Nephron progenitor cell (in vitro differentiated cells): ENCODE measurements around the gene PRKAG2.
A peak's percentile ranks its signal among the peaks of the same experiment; 100 is the strongest.

Experiments
- DNase-seq: peaks from one replicate; pipeline ENCODE4 v3.0.0; 2021
- H3K27ac Mint-ChIP-seq: 2 replicates; pipeline ENCODE4 v1.8.0; 2021; ENCODE audit warnings: mild to moderate bottlenecking, moderate library complexity, mixed read lengths
- H3K27me3 Mint-ChIP-seq: 2 replicates; pipeline ENCODE4 v1.8.0; 2021; ENCODE audit warnings: mild to moderate bottlenecking, low read depth, mixed read lengths; ENCODE audit not compliant: poor library complexity
- H3K36me3 Mint-ChIP-seq: 2 replicates; pipeline ENCODE4 v1.8.0; 2021; ENCODE audit warnings: low read depth, mixed read lengths
- H3K4me1 Mint-ChIP-seq: 2 replicates; pipeline ENCODE4 v1.8.0; 2021; ENCODE audit warnings: mixed read lengths
- H3K4me3 Mint-ChIP-seq: 2 replicates; pipeline ENCODE4 v1.8.0; 2021; ENCODE audit warnings: mild to moderate bottlenecking, moderate library complexity, mixed read lengths
- H3K9me3 Mint-ChIP-seq: 2 replicates; pipeline ENCODE4 v1.8.0; 2021; ENCODE audit warnings: mild to moderate bottlenecking, moderate library complexity, mixed read lengths
- TF ChIP-seq, protein P1 (sequence below): fragments of 200-600 bp; sonication (generic); IDR thresholded peaks from 2 replicates; pipeline ENCODE4 v1.5.0; 2021; ENCODE audit warnings: antibody characterized with exemption

Gene PRKAG2

DNA sequence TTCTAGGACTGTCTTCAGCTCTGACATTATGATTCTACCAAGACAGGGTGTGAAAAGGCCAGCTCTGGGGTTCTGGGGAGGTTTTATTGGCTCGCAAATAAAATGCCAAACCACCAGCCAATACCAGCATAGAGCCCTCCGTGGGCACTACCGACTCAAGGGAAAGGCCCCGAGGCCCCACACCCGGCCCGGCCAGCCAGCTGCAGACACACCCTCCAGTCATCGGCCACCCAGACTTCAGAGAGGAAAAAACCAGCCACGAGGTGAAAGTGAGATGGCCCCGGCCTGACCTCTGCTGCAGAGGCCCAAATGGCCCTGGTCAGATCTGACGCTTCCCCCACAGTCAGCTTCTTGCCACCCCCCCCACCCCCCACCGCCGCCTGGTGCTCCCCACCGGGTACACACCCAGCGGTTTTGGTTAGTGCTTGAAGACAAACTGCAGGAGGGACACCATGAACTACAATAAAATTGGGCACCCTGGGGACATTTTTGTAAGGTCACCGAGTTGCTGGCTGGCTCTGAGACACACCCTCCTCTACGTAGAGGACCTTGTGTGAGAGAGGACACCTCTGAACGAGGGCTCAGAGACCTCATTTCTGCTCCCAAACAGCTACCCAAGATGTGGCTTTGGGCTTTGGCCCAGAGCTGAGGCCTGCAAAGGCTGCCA, 79.9 kb downstream of the PRKAG2 start:
- TF ChIP-seq, protein P1, sequence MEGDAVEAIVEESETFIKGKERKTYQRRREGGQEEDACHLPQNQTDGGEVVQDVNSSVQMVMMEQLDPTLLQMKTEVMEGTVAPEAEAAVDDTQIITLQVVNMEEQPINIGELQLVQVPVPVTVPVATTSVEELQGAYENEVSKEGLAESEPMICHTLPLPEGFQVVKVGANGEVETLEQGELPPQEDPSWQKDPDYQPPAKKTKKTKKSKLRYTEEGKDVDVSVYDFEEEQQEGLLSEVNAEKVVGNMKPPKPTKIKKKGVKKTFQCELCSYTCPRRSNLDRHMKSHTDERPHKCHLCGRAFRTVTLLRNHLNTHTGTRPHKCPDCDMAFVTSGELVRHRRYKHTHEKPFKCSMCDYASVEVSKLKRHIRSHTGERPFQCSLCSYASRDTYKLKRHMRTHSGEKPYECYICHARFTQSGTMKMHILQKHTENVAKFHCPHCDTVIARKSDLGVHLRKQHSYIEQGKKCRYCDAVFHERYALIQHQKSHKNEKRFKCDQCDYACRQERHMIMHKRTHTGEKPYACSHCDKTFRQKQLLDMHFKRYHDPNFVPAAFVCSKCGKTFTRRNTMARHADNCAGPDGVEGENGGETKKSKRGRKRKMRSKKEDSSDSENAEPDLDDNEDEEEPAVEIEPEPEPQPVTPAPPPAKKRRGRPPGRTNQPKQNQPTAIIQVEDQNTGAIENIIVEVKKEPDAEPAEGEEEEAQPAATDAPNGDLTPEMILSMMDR: no peak
- Mint-ChIP-seq H3K27me3 (peaks cover 11% of the 10 kb centered on the region), H3K36me3 (no peaks in the 10 kb centered on the region), H3K9me3 (no peaks in the 10 kb centered on the region), H3K4me3 (no peak overlapping the region), H3K27ac (no peak overlapping the region), H3K4me1 (peaks cover 61% of the 10 kb centered on the region)
- no peak for DNase-seq

DNA sequence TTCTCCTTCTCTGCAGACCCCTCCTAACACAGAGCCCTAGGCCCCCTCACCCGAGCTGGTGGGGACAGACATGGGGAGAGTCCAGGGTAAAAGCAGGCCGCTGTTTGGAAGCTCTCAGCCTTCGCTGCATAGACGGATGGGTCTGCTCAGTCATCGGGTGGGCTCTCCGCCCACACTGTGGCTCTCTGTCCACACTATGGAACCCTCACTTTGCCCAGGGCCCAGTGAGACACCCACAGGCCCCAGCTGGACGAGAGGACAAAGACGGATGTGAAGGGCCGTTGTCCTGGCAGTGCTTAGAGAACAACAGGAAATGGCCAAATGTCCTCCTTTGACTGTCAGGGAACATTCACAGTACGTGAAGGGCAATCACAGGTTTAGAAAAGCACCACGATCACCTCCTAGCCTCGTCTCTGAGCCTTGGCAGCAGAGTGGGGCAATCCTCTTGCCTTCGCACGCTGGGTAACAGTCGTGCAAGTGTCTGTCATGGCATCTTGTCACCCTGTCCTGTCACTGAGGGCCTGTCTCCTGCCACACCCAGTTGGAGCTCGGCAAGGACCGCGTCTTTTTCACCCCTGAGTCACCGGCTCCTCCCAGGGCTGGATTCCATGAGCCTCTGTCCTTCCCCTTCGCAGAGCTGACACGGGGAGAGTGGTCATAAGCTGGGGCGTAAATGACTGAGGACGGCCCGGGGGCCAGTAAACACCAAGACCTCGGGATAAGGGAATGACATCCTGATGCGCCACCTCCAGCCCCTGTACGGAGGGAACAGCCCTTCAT, 80.6 kb downstream of the PRKAG2 start:
- Mint-ChIP-seq H3K27me3 (peaks cover 10% of the 10 kb centered on the region), H3K36me3 (no peaks in the 10 kb centered on the region), H3K4me1 (peaks cover 63% of the 10 kb centered on the region), H3K27ac (peak overlapping the region; percentile 19), H3K4me3 (no peak overlapping the region), H3K9me3 (no peaks in the 10 kb centered on the region)
- no peak for DNase-seq
- TF ChIP-seq, protein P1: no peak

DNA sequence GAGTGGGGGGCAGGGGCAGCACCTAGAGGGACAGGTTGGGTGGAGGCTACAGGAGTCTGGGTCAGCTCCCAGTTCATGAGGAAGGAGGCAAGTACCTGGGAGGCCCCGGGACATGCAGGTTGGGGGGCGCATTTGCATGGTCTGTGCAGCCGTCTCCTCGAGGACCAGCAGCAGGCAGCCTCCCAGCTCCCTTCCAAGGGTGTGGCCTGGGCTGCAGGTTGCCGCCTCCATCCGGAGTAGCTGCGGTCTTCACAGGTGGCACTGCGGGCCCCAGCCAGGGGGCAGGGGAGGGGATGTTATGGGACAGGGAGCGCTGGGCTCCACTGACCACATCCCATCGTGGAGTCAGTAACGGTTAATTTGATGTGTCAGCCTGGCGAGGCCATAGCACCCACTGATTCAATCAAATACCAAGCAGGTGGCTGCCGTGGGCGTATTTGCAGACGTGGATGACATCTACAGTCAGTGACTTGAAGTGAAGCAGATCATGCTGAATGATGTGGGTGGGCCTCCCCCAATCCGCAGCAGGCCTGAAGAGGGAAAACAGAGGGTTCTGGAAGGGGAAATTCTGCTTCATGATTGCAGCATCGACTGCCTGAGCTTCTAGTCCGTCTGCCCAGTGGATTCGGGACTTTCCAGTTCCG, 81.6 kb downstream of the PRKAG2 start:
- Mint-ChIP-seq H3K4me1 (peaks cover 71% of the 10 kb centered on the region), H3K9me3 (no peaks in the 10 kb centered on the region), H3K27me3 (peaks cover 6% of the 10 kb centered on the region), H3K27ac (no peak overlapping the region), H3K4me3 (no peak overlapping the region), H3K36me3 (no peaks in the 10 kb centered on the region)
- no peak for DNase-seq
- TF ChIP-seq, protein P1: no peak

DNA sequence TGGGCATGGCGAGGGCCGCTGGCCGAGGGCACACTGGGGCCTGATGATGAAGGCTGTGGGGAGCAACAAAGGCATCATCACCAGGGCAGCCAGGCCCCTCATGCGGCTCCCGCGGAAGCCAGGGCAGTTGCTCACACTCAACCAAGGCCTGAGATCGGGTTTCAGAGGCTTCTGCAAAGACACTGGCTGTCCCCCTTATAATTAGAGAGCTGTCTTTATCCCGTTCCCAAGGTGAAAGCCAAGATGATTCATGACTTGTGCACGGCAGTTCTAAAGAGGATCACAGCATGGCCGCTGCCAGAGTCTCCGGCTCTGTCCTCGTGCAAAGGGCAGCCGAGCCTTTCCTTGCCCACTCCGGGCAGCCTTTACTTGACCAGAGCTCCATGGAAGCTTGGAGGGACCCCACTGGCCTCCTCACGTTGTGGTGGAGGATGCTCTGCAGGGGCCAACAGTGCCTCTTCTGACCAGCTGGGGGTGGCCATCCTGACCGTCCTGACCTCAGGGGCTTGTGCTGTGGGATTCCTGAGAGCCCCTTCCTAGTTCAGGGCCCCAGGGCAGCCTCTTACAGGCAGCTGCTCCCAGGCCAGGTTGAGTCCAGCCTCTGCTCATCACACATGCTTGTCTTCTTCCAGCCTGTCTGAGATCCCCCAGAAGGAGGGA, 82.3 kb downstream of the PRKAG2 start:
- Mint-ChIP-seq H3K36me3 (no peaks in the 10 kb centered on the region), H3K27ac (no peak overlapping the region), H3K27me3 (peaks cover 6% of the 10 kb centered on the region), H3K4me1 (peaks cover 77% of the 10 kb centered on the region), H3K4me3 (no peak overlapping the region), H3K9me3 (no peaks in the 10 kb centered on the region)
- peak; percentile 53 for DNase-seq
- TF ChIP-seq, protein P1: no peak

DNA sequence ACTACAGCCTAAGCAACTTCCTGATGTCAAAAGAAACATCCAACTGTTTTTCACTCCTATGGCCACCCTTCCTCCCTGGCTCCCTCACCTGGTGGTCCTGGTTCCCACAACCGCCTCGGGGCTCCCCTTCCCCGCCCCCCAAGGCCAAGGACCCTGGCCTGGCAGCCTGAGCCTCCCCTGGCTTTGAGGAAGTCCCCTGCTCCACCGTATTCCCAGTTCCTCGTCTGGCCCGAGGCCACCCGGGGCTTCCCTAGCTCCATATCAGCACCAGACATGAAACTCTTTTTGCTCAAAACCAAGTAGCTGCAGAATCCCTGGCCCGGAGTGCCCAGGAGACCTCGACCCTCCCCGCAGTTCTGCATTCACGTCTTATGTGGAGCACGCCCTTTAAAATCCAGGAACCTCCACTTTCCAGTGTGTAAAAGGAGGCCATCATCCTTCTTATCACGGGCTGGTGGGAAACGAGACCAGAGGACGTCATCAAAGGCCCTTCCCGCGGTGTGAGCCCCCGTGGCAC, 82.9 kb downstream of the PRKAG2 start:
- peaks cover 83% of the 10 kb centered on the region for H3K4me1 Mint-ChIP-seq
- H3K4me3 Mint-ChIP-seq: no peak overlapping the region
- H3K27me3 Mint-ChIP-seq: peaks cover 6% of the 10 kb centered on the region
- TF ChIP-seq, protein P1: no peak
- no peaks in the 10 kb centered on the region for H3K9me3 Mint-ChIP-seq
- no peak overlapping the region for H3K27ac Mint-ChIP-seq
- no peak for DNase-seq
- H3K36me3 Mint-ChIP-seq: no peaks in the 10 kb centered on the region
